ENCODE data around the gene GJB3. TPM values are rescaled to one million over a fixed set of nuclear protein-coding genes. Genes with fewer than 3 reads are reported as not detected.

Gene GJB3
- total RNA-seq, 1 experiment from 2014 or later: 0.96 TPM

DNA sequence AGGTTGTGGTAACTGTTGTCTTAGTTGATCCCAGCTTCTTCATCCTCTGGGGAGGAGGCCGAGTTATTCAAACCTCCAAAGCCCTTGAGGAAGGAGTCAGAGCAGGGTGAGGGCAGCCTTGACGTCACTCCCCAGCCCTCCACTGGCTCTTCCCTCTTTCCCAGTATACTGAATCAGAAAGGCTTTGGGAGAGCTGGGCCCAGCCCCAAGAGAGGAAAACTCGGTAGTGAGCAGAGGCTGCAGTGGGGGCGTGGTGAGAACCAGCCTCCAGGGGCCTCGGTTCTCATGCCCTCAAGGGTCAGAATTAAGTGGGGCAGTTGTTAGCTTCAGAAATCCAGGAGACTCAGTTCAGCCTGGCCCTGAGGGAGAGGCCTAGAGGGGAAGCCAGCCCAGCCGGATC lies 10.0 kb downstream of the GJB3 start:
- peaks cover 12 to 14% of the 10 kb centered on the region in 2 experiments for H3K4me1 Mint-ChIP-seq
- H4K91ac ChIP-seq (ENCODE audit: insufficient read length, low read depth, low read length): no peak overlapping the region
- H2BK5ac ChIP-seq (ENCODE audit: insufficient read length, low read length): no peak overlapping the region
- DNase-seq: no peak
- no peaks in the 10 kb centered on the region for H3K23me2 ChIP-seq (ENCODE audit: insufficient read length, low read depth, low read length, poor library complexity, severe bottlenecking)
- H2BK120ac ChIP-seq (ENCODE audit: low read depth, low read length, poor library complexity, severe bottlenecking): no peak overlapping the region
- H2BK20ac ChIP-seq (ENCODE audit: low read depth, low read length, poor library complexity, severe bottlenecking): no peak overlapping the region
- H3K23ac ChIP-seq (ENCODE audit: insufficient read length, low read depth, low read length): no peak overlapping the region
- H3K9me3 Mint-ChIP-seq: no peaks in the 10 kb centered on the region; a peak in 2 of 5 replicates
- H4K8ac ChIP-seq (replicated peaks; ENCODE audit: insufficient read length, low read depth, low read length): no peak overlapping the region
- H3K36me3 Mint-ChIP-seq (ENCODE audit: insufficient read depth in 1 of 3, low read depth in 3 of 3): no peaks in the 10 kb centered on the region; a peak in 2 of 7 replicates
- H3K4ac ChIP-seq (ENCODE audit: low read depth, low read length): no peak overlapping the region
- 0 out of 2 replicates have a peak, but pooled peaks cover 3% of the 10 kb centered on the region for H3K4me1 ChIP-seq (ENCODE audit: insufficient read depth, low read length)
- H2AFZ ChIP-seq (ENCODE audit: low read length): no peak overlapping the region
- no peak overlapping the region for H2BK15ac ChIP-seq (ENCODE audit: low read depth, low read length)
- H3K79me1 ChIP-seq (ENCODE audit: insufficient read depth, low read depth, low read length, poor library complexity, severe bottlenecking): no peaks in the 10 kb centered on the region
- no peak overlapping the region for H3K56ac ChIP-seq (ENCODE audit: insufficient read length, low read depth, low read length)
- no peak overlapping the region for H4K5ac ChIP-seq (ENCODE audit: insufficient read length, low read depth, low read length)
- H3K27me3 Mint-ChIP-seq (ENCODE audit: low read depth): peaks cover 41% of the 10 kb centered on the region
- no peaks in the 10 kb centered on the region for H4K20me1 ChIP-seq (ENCODE audit: control insufficient read depth, insufficient read depth, insufficient read length)
- TF ChIP-seq, protein P1, sequence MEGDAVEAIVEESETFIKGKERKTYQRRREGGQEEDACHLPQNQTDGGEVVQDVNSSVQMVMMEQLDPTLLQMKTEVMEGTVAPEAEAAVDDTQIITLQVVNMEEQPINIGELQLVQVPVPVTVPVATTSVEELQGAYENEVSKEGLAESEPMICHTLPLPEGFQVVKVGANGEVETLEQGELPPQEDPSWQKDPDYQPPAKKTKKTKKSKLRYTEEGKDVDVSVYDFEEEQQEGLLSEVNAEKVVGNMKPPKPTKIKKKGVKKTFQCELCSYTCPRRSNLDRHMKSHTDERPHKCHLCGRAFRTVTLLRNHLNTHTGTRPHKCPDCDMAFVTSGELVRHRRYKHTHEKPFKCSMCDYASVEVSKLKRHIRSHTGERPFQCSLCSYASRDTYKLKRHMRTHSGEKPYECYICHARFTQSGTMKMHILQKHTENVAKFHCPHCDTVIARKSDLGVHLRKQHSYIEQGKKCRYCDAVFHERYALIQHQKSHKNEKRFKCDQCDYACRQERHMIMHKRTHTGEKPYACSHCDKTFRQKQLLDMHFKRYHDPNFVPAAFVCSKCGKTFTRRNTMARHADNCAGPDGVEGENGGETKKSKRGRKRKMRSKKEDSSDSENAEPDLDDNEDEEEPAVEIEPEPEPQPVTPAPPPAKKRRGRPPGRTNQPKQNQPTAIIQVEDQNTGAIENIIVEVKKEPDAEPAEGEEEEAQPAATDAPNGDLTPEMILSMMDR (conservative IDR thresholded peaks at IDR 0.05): no peak
- H3T11ph ChIP-seq (ENCODE audit: low read length): no peak overlapping the region
- no peak overlapping the region for H3K4me2 ChIP-seq (ENCODE audit: insufficient read depth, insufficient read length, low read length)
- H3K9me3 ChIP-seq (ENCODE audit: control insufficient read depth, low read depth, low read length): no peaks in the 10 kb centered on the region
- no peak overlapping the region; the same call in 1 of the 2 replicates for H3K14ac ChIP-seq (ENCODE audit: insufficient read depth, low read length)
- no peaks in the 10 kb centered on the region; the same call in 1 of the 2 replicates for H3K27me3 ChIP-seq (ENCODE audit: insufficient read depth, low read length)
- H2BK12ac ChIP-seq (ENCODE audit: insufficient read length, low read depth, low read length): no peak overlapping the region
- no peak overlapping the region; a peak in 1 of 7 replicates for H3K27ac Mint-ChIP-seq
- H3K4me3 Mint-ChIP-seq: no peak overlapping the region
- no peak overlapping the region for H3K18ac ChIP-seq (ENCODE audit: insufficient read length, low read depth, low read length)
- no peak overlapping the region for H3K27ac ChIP-seq (ENCODE audit: insufficient read length, low read depth, low read length)
- WGBS (ENCODE audit: extremely low coverage, insufficient read length, low lambda C conversion rate): no CpG with 5 or more reads among the region's 6 CpGs
- no peak overlapping the region for H2AK5ac ChIP-seq (ENCODE audit: insufficient read length, low read length)
- no peak overlapping the region for H3K9ac ChIP-seq (ENCODE audit: extremely low read depth, insufficient read length, low read length)
- H3K79me2 ChIP-seq (ENCODE audit: insufficient read depth, low read length): no peaks in the 10 kb centered on the region
